ENCODE data around the gene GRK5.
"Not testable (repeated sequence)": the region's sequence is repeated elsewhere in the genome, so short reads cannot be mapped to it uniquely, and the experiment has no call there.

Gene GRK5

GRCh38 chr10:119274519-119275045 lies 67.2 kb downstream of the GRK5 start:
- no peak overlapping the region for H3K4me3 ChIP-seq (ENCODE audit: low read depth in 1 of 2, low read length in 2 of 2)
- peaks cover 23% of the 10 kb centered on the region for H3K79me2 ChIP-seq (ENCODE audit: insufficient read depth, low read length)
- H2AFZ ChIP-seq (ENCODE audit: low read depth, low read length): no peak overlapping the region
- no peaks in the 10 kb centered on the region for H3K36me3 ChIP-seq (ENCODE audit: insufficient read depth, low read length)
- H3K27me3 ChIP-seq (ENCODE audit: insufficient read depth, low read length, poor library complexity): no peaks in the 10 kb centered on the region
- H3K9ac ChIP-seq (ENCODE audit: low read depth, low read length): no peak overlapping the region
- peaks cover 28% of the 10 kb centered on the region for H4K20me1 ChIP-seq (ENCODE audit: insufficient read depth, low read length)
- H3K4me2 ChIP-seq (ENCODE audit: insufficient read depth, low read length): no peak overlapping the region
- DNase-seq (no peak), ATAC-seq (ENCODE audit: insufficient read depth, low read depth) (peak; percentile 42; the same call in 2 of the 3 replicates)
- peaks cover 9% of the 10 kb centered on the region for H3K4me1 ChIP-seq (ENCODE audit: insufficient read depth, low read length)
- no peak overlapping the region for H3K27ac ChIP-seq (ENCODE audit: low read length)
- no peaks in the 10 kb centered on the region for H3K9me3 ChIP-seq (ENCODE audit: insufficient read depth, low read length, severe bottlenecking)
- TF ChIP-seq CTCF (IDR thresholded peaks at IDR 0.05; ENCODE audit: borderline replicate concordance, extremely low read depth, low read length, poor library complexity, severe bottlenecking): peak; percentile 11
- TF ChIP-seq EZH2 (IDR thresholded peaks at IDR 0.05; ENCODE audit: borderline replicate concordance, low read depth, low read length, severe bottlenecking): no peak

GRCh38 chr10:119275085-119275484 lies 67.7 kb downstream of the GRK5 start:
- peaks cover 20% of the 10 kb centered on the region for H3K79me2 ChIP-seq (ENCODE audit: insufficient read depth, low read length)
- no peak for DNase-seq
- H2AFZ ChIP-seq (ENCODE audit: low read depth, low read length): no peak overlapping the region
- H3K4me2 ChIP-seq (ENCODE audit: insufficient read depth, low read length): no peak overlapping the region
- no peak overlapping the region for H3K9ac ChIP-seq (ENCODE audit: low read depth, low read length)
- no peaks in the 10 kb centered on the region for H3K36me3 ChIP-seq (ENCODE audit: insufficient read depth, low read length)
- TF ChIP-seq EZH2 (IDR thresholded peaks at IDR 0.05; ENCODE audit: borderline replicate concordance, low read depth, low read length, severe bottlenecking) (no peak), CTCF (IDR thresholded peaks at IDR 0.05; ENCODE audit: borderline replicate concordance, extremely low read depth, low read length, poor library complexity, severe bottlenecking) (no peak)
- H3K4me1 ChIP-seq (ENCODE audit: insufficient read depth, low read length): peaks cover 4% of the 10 kb centered on the region
- no peaks in the 10 kb centered on the region for H3K9me3 ChIP-seq (ENCODE audit: insufficient read depth, low read length, severe bottlenecking)
- peaks cover 32% of the 10 kb centered on the region for H4K20me1 ChIP-seq (ENCODE audit: insufficient read depth, low read length)
- no peak overlapping the region for H3K4me3 ChIP-seq (ENCODE audit: low read depth in 1 of 2, low read length in 2 of 2)
- no peak for ATAC-seq (ENCODE audit: insufficient read depth, low read depth)
- no peak overlapping the region for H3K27ac ChIP-seq (ENCODE audit: low read length)
- H3K27me3 ChIP-seq (ENCODE audit: insufficient read depth, low read length, poor library complexity): no peaks in the 10 kb centered on the region

GRCh38 chr10:119276194-119276593 lies 68.8 kb downstream of the GRK5 start:
- not testable (repeated sequence) for H2AFZ ChIP-seq (ENCODE audit: low read depth, low read length); H3K27me3 ChIP-seq (ENCODE audit: insufficient read depth, low read length, poor library complexity); H3K9ac ChIP-seq (ENCODE audit: low read depth, low read length); H3K4me1 ChIP-seq (ENCODE audit: insufficient read depth, low read length); H3K4me3 ChIP-seq (ENCODE audit: low read depth in 1 of 2, low read length in 2 of 2); H3K9me3 ChIP-seq (ENCODE audit: insufficient read depth, low read length, severe bottlenecking); H3K4me2 ChIP-seq (ENCODE audit: insufficient read depth, low read length); H3K36me3 ChIP-seq (ENCODE audit: insufficient read depth, low read length); ATAC-seq (ENCODE audit: insufficient read depth, low read depth); H3K27ac ChIP-seq (ENCODE audit: low read length); DNase-seq
- peaks cover 14% of the 10 kb centered on the region; the same call in 1 of the 2 replicates for H3K79me2 ChIP-seq (ENCODE audit: insufficient read depth, low read length)
- H4K20me1 ChIP-seq (ENCODE audit: insufficient read depth, low read length): peaks cover 32% of the 10 kb centered on the region

GRCh38 chr10:119278126-119278709 lies 70.8 kb downstream of the GRK5 start:
- DNase-seq (no peak), ATAC-seq (ENCODE audit: insufficient read depth, low read depth) (no peak)
- Histone ChIP-seq H3K4me2 (ENCODE audit: insufficient read depth, low read length) (no peak overlapping the region), H4K20me1 (ENCODE audit: insufficient read depth, low read length) (peaks cover 37% of the 10 kb centered on the region), H3K27me3 (ENCODE audit: insufficient read depth, low read length, poor library complexity) (no peaks in the 10 kb centered on the region), H3K4me3 (ENCODE audit: low read depth in 1 of 2, low read length in 2 of 2) (no peak overlapping the region), H3K4me1 (ENCODE audit: insufficient read depth, low read length) (no peaks in the 10 kb centered on the region), H3K36me3 (ENCODE audit: insufficient read depth, low read length) (no peaks in the 10 kb centered on the region), H3K9ac (ENCODE audit: low read depth, low read length) (no peak overlapping the region), H2AFZ (ENCODE audit: low read depth, low read length) (no peak overlapping the region), H3K79me2 (ENCODE audit: insufficient read depth, low read length) (peaks cover 12% of the 10 kb centered on the region; the same call in 1 of the 2 replicates), H3K9me3 (ENCODE audit: insufficient read depth, low read length, severe bottlenecking) (no peaks in the 10 kb centered on the region), H3K27ac (ENCODE audit: low read length) (no peak overlapping the region)
- TF ChIP-seq EZH2 (IDR thresholded peaks at IDR 0.05; ENCODE audit: borderline replicate concordance, low read depth, low read length, severe bottlenecking) (no peak), CTCF (IDR thresholded peaks at IDR 0.05; ENCODE audit: borderline replicate concordance, extremely low read depth, low read length, poor library complexity, severe bottlenecking) (no peak)
